ENCODE results near the gene CKAP2L.

GRCh38 chr2:112762276-112762675 lies 2.1 kb downstream of the CKAP2L start:
- no peak for TF ChIP-seq CTCF (IDR thresholded peaks at IDR 0.05)
- TF ChIP-seq POLR2A (IDR thresholded peaks at IDR 0.05): no peak

Data from breast epithelium (tissue), 3 donors.